KBM-7 (cell line): Measurements from ENCODE around the gene EPHB1.
"Not testable (repeated sequence)": the region's sequence is repeated elsewhere in the genome, so short reads cannot be mapped to it uniquely, and the experiment has no call there.

Experiments
- DNase-seq: peaks from one replicate; pipeline ENCODE4 v3.0.0-alpha.2; 2015
- in situ Hi-C: fragments of 300-500 bp; cut with MboI; formaldehyde crosslinking; loops from 2 replicates; pipeline ENCODE4 v1.14.3; 2020; ENCODE audit warnings: low sequenced_read_pairs, low pct_unique_long_range_greater_than_20kb, mixed read lengths

Gene EPHB1

GRCh38 chr3:135008326-135008725 is 213.3 kb downstream of the EPHB1 start:
- in situ Hi-C loops, result no loop called here
- DNase-seq, result no peak

GRCh38 chr3:135009014-135009413 is 214.0 kb downstream of the EPHB1 start:
- DNase-seq, result no peak
- in situ Hi-C loops, result no loop called here

GRCh38 chr3:135012101-135012500 is 217.0 kb downstream of the EPHB1 start:
- no peak for DNase-seq
- in situ Hi-C loops, result no loop called here

- no peak for DNase-seq
- in situ Hi-C loops, result no loop called here
Observed at GRCh38 chr3:135013206-135013605, 218.1 kb downstream of the EPHB1 start.

GRCh38 chr3:135014566-135014965 is 219.5 kb downstream of the EPHB1 start:
- DNase-seq, result no peak
- in situ Hi-C loops, result no loop called here

GRCh38 chr3:135017003-135017893 is 222.2 kb downstream of the EPHB1 start:
- in situ Hi-C loops, result no loop called here
- no peak for DNase-seq

- in situ Hi-C loops, result no loop called here
- no peak for DNase-seq
Observed at GRCh38 chr3:135018149-135018923, 223.3 kb downstream of the EPHB1 start.

- DNase-seq, result no peak
- in situ Hi-C loops, result no loop called here
Observed at GRCh38 chr3:135020181-135020580, 225.1 kb downstream of the EPHB1 start.

GRCh38 chr3:135023996-135024658 is 229.1 kb downstream of the EPHB1 start:
- DNase-seq, result no peak
- in situ Hi-C loops, result no loop called here

GRCh38 chr3:135030768-135031615 is 235.9 kb downstream of the EPHB1 start:
- DNase-seq, in situ Hi-C loops: not testable (repeated sequence)

- DNase-seq, result no peak
- in situ Hi-C loops, result no loop called here
Observed at GRCh38 chr3:135033737-135034136, 238.7 kb downstream of the EPHB1 start.

- in situ Hi-C loops, result no loop called here
- DNase-seq, result no peak
Observed at GRCh38 chr3:135034291-135034768, 239.3 kb downstream of the EPHB1 start.

GRCh38 chr3:135034891-135035440 is 239.9 kb downstream of the EPHB1 start:
- in situ Hi-C loops, result no loop called here
- no peak for DNase-seq

- in situ Hi-C loops, result no loop called here
- DNase-seq, result no peak
Observed at GRCh38 chr3:135038186-135038585, 243.1 kb downstream of the EPHB1 start.

GRCh38 chr3:135039536-135039935 is 244.5 kb downstream of the EPHB1 start:
- DNase-seq, in situ Hi-C loops: not testable (repeated sequence)

GRCh38 chr3:135040321-135041240 is 245.5 kb downstream of the EPHB1 start:
- in situ Hi-C loops, result no loop called here
- DNase-seq, result peak; percentile 84

- DNase-seq, result no peak
- in situ Hi-C loops, result no loop called here
Observed at GRCh38 chr3:135041601-135042000, 246.5 kb downstream of the EPHB1 start.
